Activated naive CD4-positive, alpha-beta T cell treated with anti-CD3 and anti-CD28 coated beads for 36 hours (primary cell): ENCODE results near the gene MBOAT2. TPM values are rescaled to one million over a fixed set of nuclear protein-coding genes. Genes with fewer than 3 reads are reported as not detected.
A peak's percentile ranks its signal among the peaks of the same experiment; 100 is the strongest.

Experiments
- CTCF ChIA-PET: fragments of 350-600 bp; sonication (Branson Sonifier 250); formaldehyde crosslinking; loops from one replicate; lab custom pipeline; 2021; ENCODE audit warnings: antibody characterized with exemption; lab: Charles Lee
- DNase-seq: peaks from one replicate; pipeline ENCODE4 v3.0.0-alpha.2; 2020
- H3K27ac Mint-ChIP-seq: one replicate; pipeline ENCODE4 v1.8.0; 2021; ENCODE audit warnings: mild to moderate bottlenecking, mixed read lengths
- H3K27me3 Mint-ChIP-seq: one replicate; pipeline ENCODE4 v1.8.0; 2021; ENCODE audit warnings: low read depth, mixed read lengths
- H3K36me3 Mint-ChIP-seq: one replicate; pipeline ENCODE4 v1.8.0; 2021; ENCODE audit warnings: low read depth, mixed read lengths
- H3K4me1 Mint-ChIP-seq: one replicate; pipeline ENCODE4 v1.8.0; 2021; ENCODE audit warnings: low read depth, mixed read lengths
- H3K4me3 Mint-ChIP-seq: one replicate; pipeline ENCODE4 v1.8.0; 2021; ENCODE audit warnings: mild to moderate bottlenecking, moderate library complexity, mixed read lengths
- H3K9me3 Mint-ChIP-seq: one replicate; pipeline ENCODE4 v1.8.0; 2021; ENCODE audit warnings: mixed read lengths
- intact Hi-C: fragments of 100-400 bp; cut with micrococcal nuclease; formaldehyde crosslinking; loops from one replicate; pipeline ENCODE4 v1.15.1; 2023
- total RNA-seq, 2 experiments: library from RNA; stranded (reverse); gene quantifications; one replicate each; pipeline ENCODE4 v1.2.3, GENCODE V29; 2021

MBOAT2 gene
- total RNA-seq, 2 experiments from 2014 or later = 4.1 to 4.4 TPM

- intact Hi-C loops = no loop called here
- no peaks in the 10 kb centered on the region for H3K9me3 Mint-ChIP-seq
- CTCF ChIA-PET = no interaction called here
- peaks cover 1% of the 10 kb centered on the region for H3K27me3 Mint-ChIP-seq
- no peak overlapping the region for H3K27ac Mint-ChIP-seq
- no peaks in the 10 kb centered on the region for H3K36me3 Mint-ChIP-seq
- no peak overlapping the region for H3K4me3 Mint-ChIP-seq
- DNase-seq = no peak
- no peaks in the 10 kb centered on the region for H3K4me1 Mint-ChIP-seq
These were observed 148.5 kb downstream of the MBOAT2 start for GRCh38 chr2:8855010-8855409.

- CTCF ChIA-PET = no interaction called here
- Mint-ChIP-seq H3K27me3 (peaks cover 1% of the 10 kb centered on the region), H3K4me1 (peaks cover 2% of the 10 kb centered on the region), H3K36me3 (no peaks in the 10 kb centered on the region), H3K4me3 (no peak overlapping the region), H3K27ac (no peak overlapping the region), H3K9me3 (no peaks in the 10 kb centered on the region)
- no peak for DNase-seq
- intact Hi-C loops = no loop called here
These were observed 150.1 kb downstream of the MBOAT2 start for GRCh38 chr2:8853426-8853825.

GRCh38 chr2:8851811-8852560 is 151.5 kb downstream of the MBOAT2 start:
- CTCF ChIA-PET = no interaction called here
- Mint-ChIP-seq H3K4me1 (peaks cover 2% of the 10 kb centered on the region), H3K27ac (no peak overlapping the region), H3K4me3 (no peak overlapping the region), H3K36me3 (no peaks in the 10 kb centered on the region), H3K27me3 (peaks cover 1% of the 10 kb centered on the region), H3K9me3 (no peaks in the 10 kb centered on the region)
- DNase-seq = no peak
- intact Hi-C loops = no loop called here

GRCh38 chr2:8850845-8851487 is 152.5 kb downstream of the MBOAT2 start:
- H3K4me3 Mint-ChIP-seq = no peak overlapping the region
- intact Hi-C loops = no loop called here
- no peak overlapping the region for H3K27ac Mint-ChIP-seq
- H3K27me3 Mint-ChIP-seq = peaks cover 6% of the 10 kb centered on the region
- no peaks in the 10 kb centered on the region for H3K9me3 Mint-ChIP-seq
- DNase-seq = no peak
- peaks cover 2% of the 10 kb centered on the region for H3K4me1 Mint-ChIP-seq
- CTCF ChIA-PET = no interaction called here
- no peaks in the 10 kb centered on the region for H3K36me3 Mint-ChIP-seq

GRCh38 chr2:8849327-8849726 is 154.2 kb downstream of the MBOAT2 start:
- H3K27ac Mint-ChIP-seq = no peak overlapping the region
- peaks cover 13% of the 10 kb centered on the region for H3K27me3 Mint-ChIP-seq
- CTCF ChIA-PET = interaction anchor here (0.7 kb wide), 1 partner anchor 46 kb away, joined by 5 read pairs; no protein-coding TSS in a partner anchor
- no peak overlapping the region for H3K4me3 Mint-ChIP-seq
- H3K9me3 Mint-ChIP-seq = no peaks in the 10 kb centered on the region
- H3K36me3 Mint-ChIP-seq = no peaks in the 10 kb centered on the region
- DNase-seq = no peak
- intact Hi-C loops = no loop called here
- H3K4me1 Mint-ChIP-seq = peaks cover 2% of the 10 kb centered on the region

GRCh38 chr2:8848328-8849100 is 155.0 kb downstream of the MBOAT2 start:
- Mint-ChIP-seq H3K27me3 (peaks cover 13% of the 10 kb centered on the region), H3K36me3 (no peaks in the 10 kb centered on the region), H3K27ac (no peak overlapping the region), H3K9me3 (no peaks in the 10 kb centered on the region), H3K4me3 (no peak overlapping the region), H3K4me1 (peaks cover 2% of the 10 kb centered on the region)
- intact Hi-C loops = no loop called here
- no peak for DNase-seq
- CTCF ChIA-PET = interaction anchor here (0.7 kb wide), 1 partner anchor 45 kb away, joined by 5 read pairs; no protein-coding TSS in a partner anchor

GRCh38 chr2:8847400-8847799 is 156.1 kb downstream of the MBOAT2 start:
- H3K27me3 Mint-ChIP-seq = peaks cover 13% of the 10 kb centered on the region
- peaks cover 2% of the 10 kb centered on the region for H3K4me1 Mint-ChIP-seq
- H3K36me3 Mint-ChIP-seq = no peaks in the 10 kb centered on the region
- H3K27ac Mint-ChIP-seq = no peak overlapping the region
- no peaks in the 10 kb centered on the region for H3K9me3 Mint-ChIP-seq
- CTCF ChIA-PET = interaction anchor here (1.4 kb wide), 1 partner anchor 39 kb away, joined by 3 read pairs; no protein-coding TSS in a partner anchor
- DNase-seq = no peak
- intact Hi-C loops = no loop called here
- H3K4me3 Mint-ChIP-seq = no peak overlapping the region

- Mint-ChIP-seq H3K9me3 (no peaks in the 10 kb centered on the region), H3K36me3 (peaks cover 2% of the 10 kb centered on the region), H3K4me3 (no peak overlapping the region), H3K27ac (no peak overlapping the region), H3K27me3 (peaks cover 13% of the 10 kb centered on the region), H3K4me1 (peaks cover 2% of the 10 kb centered on the region)
- CTCF ChIA-PET = no interaction called here
- intact Hi-C loops = no loop called here
- DNase-seq = no peak
These were observed 161.6 kb downstream of the MBOAT2 start for GRCh38 chr2:8841932-8842331.

GRCh38 chr2:8840475-8841091 is 162.9 kb downstream of the MBOAT2 start:
- H3K4me3 Mint-ChIP-seq = no peak overlapping the region
- no peaks in the 10 kb centered on the region for H3K9me3 Mint-ChIP-seq
- no peak overlapping the region for H3K27ac Mint-ChIP-seq
- peaks cover 12% of the 10 kb centered on the region for H3K4me1 Mint-ChIP-seq
- intact Hi-C loops = no loop called here
- no peak for DNase-seq
- CTCF ChIA-PET = no interaction called here
- H3K27me3 Mint-ChIP-seq = peaks cover 8% of the 10 kb centered on the region
- peaks cover 2% of the 10 kb centered on the region for H3K36me3 Mint-ChIP-seq

- Mint-ChIP-seq H3K27me3 (peaks cover under 1% of the 10 kb centered on the region), H3K4me3 (no peak overlapping the region), H3K27ac (no peak overlapping the region), H3K36me3 (peaks cover 2% of the 10 kb centered on the region), H3K4me1 (peaks cover 22% of the 10 kb centered on the region), H3K9me3 (no peaks in the 10 kb centered on the region)
- DNase-seq = no peak
- CTCF ChIA-PET = no interaction called here
- intact Hi-C loops = loop anchor here (10.0 kb wide), 1 partner anchor 295 kb away; no protein-coding TSS in a partner anchor
These were observed 164.1 kb downstream of the MBOAT2 start for GRCh38 chr2:8839189-8839965.

GRCh38 chr2:8837795-8838140 is 165.7 kb downstream of the MBOAT2 start:
- DNase-seq = no peak
- intact Hi-C loops = loop anchor here (1.0 to 10.0 kb wide), 3 partner anchors 33 to 293 kb away; no protein-coding TSS in a partner anchor
- peak overlapping the region; percentile 100 for H3K4me3 Mint-ChIP-seq
- peaks cover 31% of the 10 kb centered on the region for H3K4me1 Mint-ChIP-seq
- no peaks in the 10 kb centered on the region for H3K27me3 Mint-ChIP-seq
- peaks cover 2% of the 10 kb centered on the region for H3K36me3 Mint-ChIP-seq
- CTCF ChIA-PET = no interaction called here
- H3K9me3 Mint-ChIP-seq = no peaks in the 10 kb centered on the region
- no peak overlapping the region for H3K27ac Mint-ChIP-seq
